Type B pancreatic cell (in vitro differentiated cells): Measurements from ENCODE around the gene DEFB116. TPM values are rescaled to one million over a fixed set of nuclear protein-coding genes. Genes with fewer than 3 reads are reported as not detected.
"Not testable (repeated sequence)": the region's sequence is repeated elsewhere in the genome, so short reads cannot be mapped to it uniquely, and the experiment has no call there.

ENCODE experiments used
- DNase-seq: peaks from one replicate; pipeline ENCODE4 v3.0.0; 2021; ENCODE audit warnings: mixed read lengths; ENCODE audit not compliant: unreplicated experiment; ENCODE audit errors: extremely low spot score
- H3K27ac Mint-ChIP-seq: 2 replicates; pipeline ENCODE4 v1.8.0; 2021; ENCODE audit warnings: mild to moderate bottlenecking, mixed read lengths
- H3K27me3 Mint-ChIP-seq: 2 replicates; pipeline ENCODE4 v1.8.0; 2021; ENCODE audit warnings: mixed read lengths
- H3K36me3 Mint-ChIP-seq: 2 replicates; pipeline ENCODE4 v1.8.0; 2021; ENCODE audit warnings: mixed read lengths
- H3K4me1 Mint-ChIP-seq: one replicate; pipeline ENCODE4 v1.8.0; 2021; ENCODE audit warnings: mixed read lengths; ENCODE audit not compliant: unreplicated experiment
- H3K4me3 Mint-ChIP-seq: 2 replicates; pipeline ENCODE4 v1.8.0; 2021; ENCODE audit warnings: mild to moderate bottlenecking, mixed read lengths
- H3K9me3 Mint-ChIP-seq: 2 replicates; pipeline ENCODE4 v1.8.0; 2021; ENCODE audit warnings: mixed read lengths
- CTCF ChIP-seq: fragments of 200-600 bp; sonication (generic); conservative IDR thresholded peaks from 2 replicates; pipeline ENCODE4 v1.5.0; 2021; ENCODE audit warnings: antibody characterized with exemption, mild to moderate bottlenecking
- long read RNA-seq: library from polyadenylated mRNA; unstranded; transcript quantifications from one replicate; pipeline ENCODE4 v2.0.0, GENCODE V29; 2020
- total RNA-seq: library from RNA; stranded (reverse); gene quantifications from 2 replicates; pipeline ENCODE4 v1.2.1, GENCODE V29; 2021; ENCODE audit warnings: low replicate concordance

The DEFB116 gene
- total RNA-seq = not detected in 2 replicates
- long read RNA-seq = 0 reads

DNA sequence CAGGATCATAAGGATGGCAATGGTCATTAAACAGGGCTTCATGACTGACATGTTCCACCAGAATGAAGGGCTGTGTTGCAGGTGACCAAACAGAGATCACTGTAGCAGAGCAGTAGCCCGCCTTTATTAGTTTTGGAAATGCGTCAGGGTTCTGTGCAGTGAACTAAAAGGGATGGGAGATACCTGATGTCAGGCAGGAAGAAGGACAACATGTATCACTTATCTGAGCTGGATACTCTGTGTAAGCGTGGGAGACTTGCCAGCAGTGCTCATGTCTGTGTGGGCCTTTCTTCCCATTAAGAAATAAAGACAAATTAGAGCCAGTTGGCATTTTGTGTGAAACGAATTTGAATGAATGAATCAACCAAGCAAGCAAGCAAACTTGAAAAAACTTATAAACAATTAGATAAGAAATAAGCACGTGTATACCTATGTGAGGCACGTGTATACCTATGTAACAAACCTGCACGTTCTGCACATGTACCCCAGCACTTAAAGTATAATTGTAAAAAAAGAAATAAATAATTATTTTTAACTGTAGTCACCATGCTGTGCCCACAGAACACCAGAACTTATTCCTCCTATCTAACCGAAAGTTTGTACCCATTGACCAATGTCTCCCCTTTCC lies at the start of gene DEFB116:
Gene DEFB116 (minus strand): TSS at position 51 of the 628 bp plus-strand sequence. CDS start 0 bp downstream, at position 51.
- DNase-seq = no peak
- Mint-ChIP-seq H3K9me3 (peaks cover under 1% of the 10 kb centered on the region), H3K27me3 (no peaks in the 10 kb centered on the region), H3K4me1 (no peaks in the 10 kb centered on the region), H3K27ac (no peak within 1 kb of the TSS), H3K36me3 (no peaks in the 10 kb centered on the region), H3K4me3 (no peak within 1 kb of the TSS)
- no peak for TF ChIP-seq CTCF

- Mint-ChIP-seq H3K27me3 (no peaks in the 10 kb centered on the region), H3K4me1 (no peaks in the 10 kb centered on the region), H3K4me3 (no peak overlapping the region), H3K27ac (no peak overlapping the region), H3K36me3 (no peaks in the 10 kb centered on the region), H3K9me3 (peaks cover 5% of the 10 kb centered on the region)
- TF ChIP-seq CTCF = no peak
- DNase-seq = no peak
These were observed 47.6 kb upstream of the DEFB116 start for GRCh38 chr20:31355981-31356380.

GRCh38 chr20:31341470-31341869 lies 33.1 kb upstream of the DEFB116 start:
- Mint-ChIP-seq H3K9me3 (peaks cover 8% of the 10 kb centered on the region), H3K27me3 (no peaks in the 10 kb centered on the region), H3K27ac (no peak overlapping the region), H3K4me1 (no peaks in the 10 kb centered on the region), H3K4me3 (no peak overlapping the region), H3K36me3 (no peaks in the 10 kb centered on the region)
- no peak for TF ChIP-seq CTCF
- DNase-seq = no peak

DNA sequence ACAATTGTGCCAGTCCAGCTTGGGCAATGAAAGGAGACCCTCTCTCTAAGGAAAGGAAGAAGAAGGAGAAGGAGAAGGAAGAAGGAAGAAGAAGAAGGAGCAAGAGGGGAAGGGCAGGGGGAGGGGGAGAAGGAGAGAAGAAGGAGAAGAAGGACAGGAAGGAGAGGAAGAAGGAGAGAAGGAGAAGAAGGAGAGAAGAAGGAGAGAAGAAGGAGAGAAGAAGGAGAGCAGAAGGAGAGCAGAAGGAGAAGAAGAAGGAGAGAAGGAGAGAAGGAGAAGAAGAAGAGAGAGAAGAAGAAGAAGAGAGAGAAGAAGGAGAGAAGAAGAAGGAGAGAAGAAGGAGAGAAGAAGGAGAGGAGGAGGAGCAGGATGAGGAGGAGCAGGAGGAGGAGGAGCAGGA lies 22.5 kb upstream of the DEFB116 start:
- no peak overlapping the region for H3K4me3 Mint-ChIP-seq
- TF ChIP-seq CTCF = no peak
- no peaks in the 10 kb centered on the region for H3K36me3 Mint-ChIP-seq
- no peaks in the 10 kb centered on the region for H3K27me3 Mint-ChIP-seq
- DNase-seq = no peak
- no peaks in the 10 kb centered on the region for H3K4me1 Mint-ChIP-seq
- H3K9me3 Mint-ChIP-seq = peaks cover 8% of the 10 kb centered on the region
- no peak overlapping the region for H3K27ac Mint-ChIP-seq

GRCh38 chr20:31322504-31322903 lies 14.1 kb upstream of the DEFB116 start:
- DNase-seq = no peak
- Mint-ChIP-seq H3K9me3 (peaks cover 11% of the 10 kb centered on the region), H3K4me3 (no peak overlapping the region), H3K27ac (no peak overlapping the region), H3K4me1 (no peaks in the 10 kb centered on the region), H3K27me3 (no peaks in the 10 kb centered on the region), H3K36me3 (no peaks in the 10 kb centered on the region)
- no peak for TF ChIP-seq CTCF

DNA sequence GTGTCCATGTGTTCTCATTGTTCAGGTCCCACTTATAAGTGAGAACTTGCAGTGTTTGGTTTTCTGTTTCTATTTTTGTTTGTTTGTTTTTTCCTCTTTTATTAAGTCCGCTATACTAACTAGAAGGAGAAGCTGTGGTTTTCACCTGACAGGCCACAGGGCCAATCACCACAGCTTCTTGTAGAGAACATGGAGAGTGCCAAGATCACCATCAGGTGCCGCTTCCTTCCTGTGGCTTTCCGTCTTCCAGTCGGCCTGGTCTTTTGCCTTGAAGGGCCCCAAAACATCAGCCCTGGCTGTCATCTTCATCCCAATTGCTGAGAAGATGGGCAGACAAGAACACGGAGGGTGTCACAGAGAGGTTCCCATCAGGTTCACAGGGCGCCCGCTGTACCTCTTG lies 23.4 kb downstream of the DEFB116 start:
- peaks cover 18% of the 10 kb centered on the region for H3K9me3 Mint-ChIP-seq
- not testable (repeated sequence) for DNase-seq, H3K27me3 Mint-ChIP-seq, H3K4me1 Mint-ChIP-seq, H3K4me3 Mint-ChIP-seq, H3K27ac Mint-ChIP-seq, H3K36me3 Mint-ChIP-seq
